ENCODE results near the gene KRTAP9-4.
"Not testable (repeated sequence)": the region's sequence is repeated elsewhere in the genome, so short reads cannot be mapped to it uniquely, and the experiment has no call there.

KRTAP9-4 gene

GRCh38 chr17:41249637-41250240 lies at the start of gene KRTAP9-4:
Gene KRTAP9-4 (plus strand): TSS chr17:41249687. CDS start chr17:41249721, 34 bp downstream.
- not testable (repeated sequence) for H3K4me1 ChIP-seq (ENCODE audit: control insufficient read depth, insufficient read depth, low read length); H3K9me3 ChIP-seq (ENCODE audit: control insufficient read depth, insufficient read depth, low read length); H3K27me3 ChIP-seq (ENCODE audit: control insufficient read depth, insufficient read depth, low read length); H3K36me3 ChIP-seq (ENCODE audit: control insufficient read depth, insufficient read depth, low read length); H3K4me3 ChIP-seq (ENCODE audit: low read depth, low read length); H3K27ac ChIP-seq (ENCODE audit: low read depth, low read length); H3K9ac ChIP-seq (ENCODE audit: low read depth, low read length)

- no peaks in the 10 kb centered on the region for H3K36me3 ChIP-seq (ENCODE audit: control insufficient read depth, insufficient read depth, low read length)
- H3K27me3 ChIP-seq (ENCODE audit: control insufficient read depth, insufficient read depth, low read length) = no peaks in the 10 kb centered on the region
- no peak overlapping the region for H3K27ac ChIP-seq (ENCODE audit: low read depth, low read length)
- H3K9me3 ChIP-seq (ENCODE audit: control insufficient read depth, insufficient read depth, low read length) = peaks cover 7% of the 10 kb centered on the region
- H3K4me1 ChIP-seq (ENCODE audit: control insufficient read depth, insufficient read depth, low read length) = no peaks in the 10 kb centered on the region
- H3K4me3 ChIP-seq (ENCODE audit: low read depth, low read length) = no peak overlapping the region
- H3K9ac ChIP-seq (ENCODE audit: low read depth, low read length) = no peak overlapping the region
Observed at GRCh38 chr17:41211845-41212466, 37.5 kb upstream of the KRTAP9-4 start.

- Histone ChIP-seq H3K36me3 (ENCODE audit: control insufficient read depth, insufficient read depth, low read length) (no peaks in the 10 kb centered on the region), H3K4me3 (ENCODE audit: low read depth, low read length) (no peak overlapping the region), H3K27me3 (ENCODE audit: control insufficient read depth, insufficient read depth, low read length) (no peaks in the 10 kb centered on the region), H3K4me1 (ENCODE audit: control insufficient read depth, insufficient read depth, low read length) (no peaks in the 10 kb centered on the region), H3K9ac (ENCODE audit: low read depth, low read length) (no peak overlapping the region), H3K27ac (ENCODE audit: low read depth, low read length) (no peak overlapping the region), H3K9me3 (ENCODE audit: control insufficient read depth, insufficient read depth, low read length) (0 out of 2 replicates have a peak, but pooled peaks cover 4% of the 10 kb centered on the region)
Observed at GRCh38 chr17:41212524-41213169, 36.8 kb upstream of the KRTAP9-4 start.

GRCh38 chr17:41215681-41216080 lies 33.8 kb upstream of the KRTAP9-4 start:
- no peak overlapping the region for H3K4me3 ChIP-seq (ENCODE audit: low read depth, low read length)
- no peaks in the 10 kb centered on the region for H3K9me3 ChIP-seq (ENCODE audit: control insufficient read depth, insufficient read depth, low read length)
- H3K36me3 ChIP-seq (ENCODE audit: control insufficient read depth, insufficient read depth, low read length) = no peaks in the 10 kb centered on the region
- H3K9ac ChIP-seq (ENCODE audit: low read depth, low read length) = no peak overlapping the region
- H3K27me3 ChIP-seq (ENCODE audit: control insufficient read depth, insufficient read depth, low read length) = no peaks in the 10 kb centered on the region
- no peak overlapping the region for H3K27ac ChIP-seq (ENCODE audit: low read depth, low read length)
- no peaks in the 10 kb centered on the region for H3K4me1 ChIP-seq (ENCODE audit: control insufficient read depth, insufficient read depth, low read length)

GRCh38 chr17:41223821-41224220 lies 25.7 kb upstream of the KRTAP9-4 start:
- Histone ChIP-seq H3K9me3 (ENCODE audit: control insufficient read depth, insufficient read depth, low read length) (no peaks in the 10 kb centered on the region), H3K36me3 (ENCODE audit: control insufficient read depth, insufficient read depth, low read length) (no peaks in the 10 kb centered on the region), H3K4me1 (ENCODE audit: control insufficient read depth, insufficient read depth, low read length) (no peaks in the 10 kb centered on the region), H3K9ac (ENCODE audit: low read depth, low read length) (no peak overlapping the region), H3K4me3 (ENCODE audit: low read depth, low read length) (no peak overlapping the region), H3K27ac (ENCODE audit: low read depth, low read length) (no peak overlapping the region), H3K27me3 (ENCODE audit: control insufficient read depth, insufficient read depth, low read length) (no peaks in the 10 kb centered on the region)

- no peaks in the 10 kb centered on the region for H3K36me3 ChIP-seq (ENCODE audit: control insufficient read depth, insufficient read depth, low read length)
Observed at GRCh38 chr17:41226051-41226450, 23.4 kb upstream of the KRTAP9-4 start.

GRCh38 chr17:41226598-41227095 lies 22.8 kb upstream of the KRTAP9-4 start, which contains the start of gene KRTAP9-2:
Gene KRTAP9-2 (plus strand): TSS chr17:41226648. CDS start chr17:41226655, 7 bp downstream.
- not testable (repeated sequence) for H3K9ac ChIP-seq (ENCODE audit: low read depth, low read length); H3K4me3 ChIP-seq (ENCODE audit: low read depth, low read length); H3K27ac ChIP-seq (ENCODE audit: low read depth, low read length); H3K9me3 ChIP-seq (ENCODE audit: control insufficient read depth, insufficient read depth, low read length); H3K4me1 ChIP-seq (ENCODE audit: control insufficient read depth, insufficient read depth, low read length); H3K36me3 ChIP-seq (ENCODE audit: control insufficient read depth, insufficient read depth, low read length); H3K27me3 ChIP-seq (ENCODE audit: control insufficient read depth, insufficient read depth, low read length)

More at GRCh38 chr17:41226051-41226450, 23.4 kb upstream of the KRTAP9-4 start:
- Histone ChIP-seq H3K27ac (ENCODE audit: low read depth, low read length) (no peak overlapping the region), H3K9ac (ENCODE audit: low read depth, low read length) (no peak overlapping the region), H3K4me3 (ENCODE audit: low read depth, low read length) (no peak overlapping the region), H3K9me3 (ENCODE audit: control insufficient read depth, insufficient read depth, low read length) (no peaks in the 10 kb centered on the region), H3K4me1 (ENCODE audit: control insufficient read depth, insufficient read depth, low read length) (no peaks in the 10 kb centered on the region), H3K27me3 (ENCODE audit: control insufficient read depth, insufficient read depth, low read length) (no peaks in the 10 kb centered on the region)

- Histone ChIP-seq H3K27ac (ENCODE audit: low read depth, low read length) (no peak overlapping the region), H3K27me3 (ENCODE audit: control insufficient read depth, insufficient read depth, low read length) (no peaks in the 10 kb centered on the region), H3K9ac (ENCODE audit: low read depth, low read length) (no peak overlapping the region), H3K9me3 (ENCODE audit: control insufficient read depth, insufficient read depth, low read length) (no peaks in the 10 kb centered on the region), H3K4me3 (ENCODE audit: low read depth, low read length) (no peak overlapping the region), H3K4me1 (ENCODE audit: control insufficient read depth, insufficient read depth, low read length) (no peaks in the 10 kb centered on the region), H3K36me3 (ENCODE audit: control insufficient read depth, insufficient read depth, low read length) (no peaks in the 10 kb centered on the region)
Observed at GRCh38 chr17:41230094-41230493, 19.4 kb upstream of the KRTAP9-4 start.

- Histone ChIP-seq H3K9me3 (ENCODE audit: control insufficient read depth, insufficient read depth, low read length) (no peaks in the 10 kb centered on the region), H3K4me1 (ENCODE audit: control insufficient read depth, insufficient read depth, low read length) (no peaks in the 10 kb centered on the region), H3K4me3 (ENCODE audit: low read depth, low read length) (no peak overlapping the region), H3K36me3 (ENCODE audit: control insufficient read depth, insufficient read depth, low read length) (no peaks in the 10 kb centered on the region), H3K9ac (ENCODE audit: low read depth, low read length) (no peak overlapping the region), H3K27ac (ENCODE audit: low read depth, low read length) (no peak overlapping the region), H3K27me3 (ENCODE audit: control insufficient read depth, insufficient read depth, low read length) (no peaks in the 10 kb centered on the region)
Observed at GRCh38 chr17:41231731-41232130, 17.8 kb upstream of the KRTAP9-4 start.

- H3K9ac ChIP-seq (ENCODE audit: low read depth, low read length); H3K4me3 ChIP-seq (ENCODE audit: low read depth, low read length); H3K36me3 ChIP-seq (ENCODE audit: control insufficient read depth, insufficient read depth, low read length); H3K9me3 ChIP-seq (ENCODE audit: control insufficient read depth, insufficient read depth, low read length); H3K27ac ChIP-seq (ENCODE audit: low read depth, low read length); H3K27me3 ChIP-seq (ENCODE audit: control insufficient read depth, insufficient read depth, low read length); H3K4me1 ChIP-seq (ENCODE audit: control insufficient read depth, insufficient read depth, low read length): not testable (repeated sequence)
Observed at GRCh38 chr17:41232399-41233105, 16.9 kb upstream of the KRTAP9-4 start, which contains the start of gene KRTAP9-3. Gene KRTAP9-3 (plus strand): TSS chr17:41232449. CDS start chr17:41232502, 53 bp downstream.
